Measurements from ENCODE around the gene CTCFL.

GRCh38 chr20:57469418-57470211 is 55.3 kb downstream of the CTCFL start:
- TF ChIP-seq CTCF (IDR thresholded peaks at IDR 0.05) (no peak), POLR2A (IDR thresholded peaks at IDR 0.05; ENCODE audit: low read depth) (no peak)

All from esophagus muscularis mucosa (tissue), 3 donors.